ENCODE results near the gene KIR3DL1.

- TF ChIP-seq EZH2 (IDR thresholded peaks at IDR 0.05; ENCODE audit: low read depth, unreplicated experiment): no peak
- TF ChIP-seq, protein P1, sequence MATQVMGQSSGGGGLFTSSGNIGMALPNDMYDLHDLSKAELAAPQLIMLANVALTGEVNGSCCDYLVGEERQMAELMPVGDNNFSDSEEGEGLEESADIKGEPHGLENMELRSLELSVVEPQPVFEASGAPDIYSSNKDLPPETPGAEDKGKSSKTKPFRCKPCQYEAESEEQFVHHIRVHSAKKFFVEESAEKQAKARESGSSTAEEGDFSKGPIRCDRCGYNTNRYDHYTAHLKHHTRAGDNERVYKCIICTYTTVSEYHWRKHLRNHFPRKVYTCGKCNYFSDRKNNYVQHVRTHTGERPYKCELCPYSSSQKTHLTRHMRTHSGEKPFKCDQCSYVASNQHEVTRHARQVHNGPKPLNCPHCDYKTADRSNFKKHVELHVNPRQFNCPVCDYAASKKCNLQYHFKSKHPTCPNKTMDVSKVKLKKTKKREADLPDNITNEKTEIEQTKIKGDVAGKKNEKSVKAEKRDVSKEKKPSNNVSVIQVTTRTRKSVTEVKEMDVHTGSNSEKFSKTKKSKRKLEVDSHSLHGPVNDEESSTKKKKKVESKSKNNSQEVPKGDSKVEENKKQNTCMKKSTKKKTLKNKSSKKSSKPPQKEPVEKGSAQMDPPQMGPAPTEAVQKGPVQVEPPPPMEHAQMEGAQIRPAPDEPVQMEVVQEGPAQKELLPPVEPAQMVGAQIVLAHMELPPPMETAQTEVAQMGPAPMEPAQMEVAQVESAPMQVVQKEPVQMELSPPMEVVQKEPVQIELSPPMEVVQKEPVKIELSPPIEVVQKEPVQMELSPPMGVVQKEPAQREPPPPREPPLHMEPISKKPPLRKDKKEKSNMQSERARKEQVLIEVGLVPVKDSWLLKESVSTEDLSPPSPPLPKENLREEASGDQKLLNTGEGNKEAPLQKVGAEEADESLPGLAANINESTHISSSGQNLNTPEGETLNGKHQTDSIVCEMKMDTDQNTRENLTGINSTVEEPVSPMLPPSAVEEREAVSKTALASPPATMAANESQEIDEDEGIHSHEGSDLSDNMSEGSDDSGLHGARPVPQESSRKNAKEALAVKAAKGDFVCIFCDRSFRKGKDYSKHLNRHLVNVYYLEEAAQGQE (IDR thresholded peaks at IDR 0.05; ENCODE audit: unreplicated experiment): no peak
- TF ChIP-seq, protein P2, sequence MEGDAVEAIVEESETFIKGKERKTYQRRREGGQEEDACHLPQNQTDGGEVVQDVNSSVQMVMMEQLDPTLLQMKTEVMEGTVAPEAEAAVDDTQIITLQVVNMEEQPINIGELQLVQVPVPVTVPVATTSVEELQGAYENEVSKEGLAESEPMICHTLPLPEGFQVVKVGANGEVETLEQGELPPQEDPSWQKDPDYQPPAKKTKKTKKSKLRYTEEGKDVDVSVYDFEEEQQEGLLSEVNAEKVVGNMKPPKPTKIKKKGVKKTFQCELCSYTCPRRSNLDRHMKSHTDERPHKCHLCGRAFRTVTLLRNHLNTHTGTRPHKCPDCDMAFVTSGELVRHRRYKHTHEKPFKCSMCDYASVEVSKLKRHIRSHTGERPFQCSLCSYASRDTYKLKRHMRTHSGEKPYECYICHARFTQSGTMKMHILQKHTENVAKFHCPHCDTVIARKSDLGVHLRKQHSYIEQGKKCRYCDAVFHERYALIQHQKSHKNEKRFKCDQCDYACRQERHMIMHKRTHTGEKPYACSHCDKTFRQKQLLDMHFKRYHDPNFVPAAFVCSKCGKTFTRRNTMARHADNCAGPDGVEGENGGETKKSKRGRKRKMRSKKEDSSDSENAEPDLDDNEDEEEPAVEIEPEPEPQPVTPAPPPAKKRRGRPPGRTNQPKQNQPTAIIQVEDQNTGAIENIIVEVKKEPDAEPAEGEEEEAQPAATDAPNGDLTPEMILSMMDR (conservative IDR thresholded peaks at IDR 0.05; ENCODE audit: low read depth in 2 of 2): no peak
- TF ChIP-seq POLR2AphosphoS5 (IDR thresholded peaks at IDR 0.05; ENCODE audit: low read depth): no peak
- no peak for TF ChIP-seq STAT1 (IDR thresholded peaks at IDR 0.05; ENCODE audit: unreplicated experiment)
- no peak for TF ChIP-seq EZH2phosphoT487 (IDR thresholded peaks at IDR 0.05; ENCODE audit: unreplicated experiment)
- TF ChIP-seq JUNB (IDR thresholded peaks at IDR 0.05; ENCODE audit: unreplicated experiment): no peak
- TF ChIP-seq, protein P3, sequence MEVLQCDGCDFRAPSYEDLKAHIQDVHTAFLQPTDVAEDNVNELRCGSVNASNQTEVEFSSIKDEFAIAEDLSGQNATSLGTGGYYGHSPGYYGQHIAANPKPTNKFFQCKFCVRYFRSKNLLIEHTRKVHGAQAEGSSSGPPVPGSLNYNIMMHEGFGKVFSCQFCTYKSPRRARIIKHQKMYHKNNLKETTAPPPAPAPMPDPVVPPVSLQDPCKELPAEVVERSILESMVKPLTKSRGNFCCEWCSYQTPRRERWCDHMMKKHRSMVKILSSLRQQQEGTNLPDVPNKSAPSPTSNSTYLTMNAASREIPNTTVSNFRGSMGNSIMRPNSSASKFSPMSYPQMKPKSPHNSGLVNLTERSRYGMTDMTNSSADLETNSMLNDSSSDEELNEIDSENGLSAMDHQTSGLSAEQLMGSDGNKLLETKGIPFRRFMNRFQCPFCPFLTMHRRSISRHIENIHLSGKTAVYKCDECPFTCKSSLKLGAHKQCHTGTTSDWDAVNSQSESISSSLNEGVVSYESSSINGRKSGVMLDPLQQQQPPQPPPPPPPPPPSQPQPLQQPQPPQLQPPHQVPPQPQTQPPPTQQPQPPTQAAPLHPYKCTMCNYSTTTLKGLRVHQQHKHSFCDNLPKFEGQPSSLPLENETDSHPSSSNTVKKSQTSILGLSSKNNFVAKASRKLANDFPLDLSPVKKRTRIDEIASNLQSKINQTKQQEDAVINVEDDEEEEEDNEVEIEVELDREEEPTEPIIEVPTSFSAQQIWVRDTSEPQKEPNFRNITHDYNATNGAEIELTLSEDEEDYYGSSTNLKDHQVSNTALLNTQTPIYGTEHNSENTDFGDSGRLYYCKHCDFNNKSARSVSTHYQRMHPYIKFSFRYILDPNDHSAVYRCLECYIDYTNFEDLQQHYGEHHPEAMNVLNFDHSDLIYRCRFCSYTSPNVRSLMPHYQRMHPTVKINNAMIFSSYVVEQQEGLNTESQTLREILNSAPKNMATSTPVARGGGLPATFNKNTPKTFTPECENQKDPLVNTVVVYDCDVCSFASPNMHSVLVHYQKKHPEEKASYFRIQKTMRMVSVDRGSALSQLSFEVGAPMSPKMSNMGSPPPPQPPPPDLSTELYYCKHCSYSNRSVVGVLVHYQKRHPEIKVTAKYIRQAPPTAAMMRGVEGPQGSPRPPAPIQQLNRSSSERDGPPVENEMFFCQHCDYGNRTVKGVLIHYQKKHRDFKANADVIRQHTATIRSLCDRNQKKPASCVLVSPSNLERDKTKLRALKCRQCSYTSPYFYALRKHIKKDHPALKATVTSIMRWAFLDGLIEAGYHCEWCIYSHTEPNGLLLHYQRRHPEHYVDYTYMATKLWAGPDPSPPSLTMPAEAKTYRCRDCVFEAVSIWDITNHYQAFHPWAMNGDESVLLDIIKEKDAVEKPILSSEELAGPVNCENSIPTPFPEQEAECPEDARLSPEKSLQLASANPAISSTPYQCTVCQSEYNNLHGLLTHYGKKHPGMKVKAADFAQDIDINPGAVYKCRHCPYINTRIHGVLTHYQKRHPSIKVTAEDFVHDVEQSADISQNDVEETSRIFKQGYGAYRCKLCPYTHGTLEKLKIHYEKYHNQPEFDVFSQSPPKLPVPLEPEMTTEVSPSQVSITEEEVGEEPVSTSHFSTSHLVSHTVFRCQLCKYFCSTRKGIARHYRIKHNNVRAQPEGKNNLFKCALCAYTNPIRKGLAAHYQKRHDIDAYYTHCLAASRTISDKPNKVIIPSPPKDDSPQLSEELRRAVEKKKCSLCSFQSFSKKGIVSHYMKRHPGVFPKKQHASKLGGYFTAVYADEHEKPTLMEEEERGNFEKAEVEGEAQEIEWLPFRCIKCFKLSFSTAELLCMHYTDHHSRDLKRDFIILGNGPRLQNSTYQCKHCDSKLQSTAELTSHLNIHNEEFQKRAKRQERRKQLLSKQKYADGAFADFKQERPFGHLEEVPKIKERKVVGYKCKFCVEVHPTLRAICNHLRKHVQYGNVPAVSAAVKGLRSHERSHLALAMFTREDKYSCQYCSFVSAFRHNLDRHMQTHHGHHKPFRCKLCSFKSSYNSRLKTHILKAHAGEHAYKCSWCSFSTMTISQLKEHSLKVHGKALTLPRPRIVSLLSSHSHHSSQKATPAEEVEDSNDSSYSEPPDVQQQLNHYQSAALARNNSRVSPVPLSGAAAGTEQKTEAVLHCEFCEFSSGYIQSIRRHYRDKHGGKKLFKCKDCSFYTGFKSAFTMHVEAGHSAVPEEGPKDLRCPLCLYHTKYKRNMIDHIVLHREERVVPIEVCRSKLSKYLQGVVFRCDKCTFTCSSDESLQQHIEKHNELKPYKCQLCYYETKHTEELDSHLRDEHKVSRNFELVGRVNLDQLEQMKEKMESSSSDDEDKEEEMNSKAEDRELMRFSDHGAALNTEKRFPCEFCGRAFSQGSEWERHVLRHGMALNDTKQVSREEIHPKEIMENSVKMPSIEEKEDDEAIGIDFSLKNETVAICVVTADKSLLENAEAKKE (CRISPR knock-in tag; IDR thresholded peaks at IDR 0.05): no peak
Measured at GRCh38 chr19:54795758-54796157, 20.5 kb upstream of the KIR3DL1 start.
